ENCODE results near the gene HPS5. TPM values are rescaled to one million over a fixed set of nuclear protein-coding genes. Genes with fewer than 3 reads are reported as not detected.

The HPS5 gene
- total RNA-seq, 2 experiments from 2014 or later = 20.3 to 22.6 TPM

- CTCF ChIA-PET = interaction anchor here (0.9 to 1.3 kb wide), 3 partner anchors 9 to 407 kb away, joined by 3 to 5 read pairs (median 3); no protein-coding TSS in a partner anchor
- Mint-ChIP-seq H3K36me3 (ENCODE audit: low read depth) (peaks cover 54% of the 10 kb centered on the region), H3K4me1 (peaks cover 30% of the 10 kb centered on the region), H3K9me3 (no peaks in the 10 kb centered on the region), H3K27me3 (no peaks in the 10 kb centered on the region), H3K4me3 (no peak overlapping the region), H3K27ac (no peak overlapping the region)
- DNase-seq = no peak
- POLR2A ChIA-PET = interaction anchor here (0.7 to 2.4 kb wide), 3 partner anchors 8 to 80 kb away, joined by 3 to 8 read pairs (median 3); partner anchors contain the start of gene LDHA
These were observed 7.0 kb downstream of the HPS5 start for GRCh38 chr11:18314784-18315523.

- H3K27me3 Mint-ChIP-seq = no peaks in the 10 kb centered on the region
- H3K36me3 Mint-ChIP-seq (ENCODE audit: low read depth) = peaks cover 51% of the 10 kb centered on the region
- H3K27ac Mint-ChIP-seq = no peak overlapping the region
- H3K4me1 Mint-ChIP-seq = peaks cover 22% of the 10 kb centered on the region
- POLR2A ChIA-PET = interaction anchor here (1.0 to 2.4 kb wide), 3 partner anchors 9 to 81 kb away, joined by 3 to 8 read pairs (median 3); partner anchors contain the start of gene LDHA
- H3K4me3 Mint-ChIP-seq = no peak overlapping the region
- no peak for DNase-seq
- no peaks in the 10 kb centered on the region for H3K9me3 Mint-ChIP-seq
- CTCF ChIA-PET = interaction anchor here (0.6 to 1.3 kb wide), 4 partner anchors 20 to 408 kb away, joined by 3 to 5 read pairs (median 4); no protein-coding TSS in a partner anchor
These were observed 7.8 kb downstream of the HPS5 start for GRCh38 chr11:18313965-18314763.

- peaks cover 12% of the 10 kb centered on the region for H3K4me1 Mint-ChIP-seq
- CTCF ChIA-PET = no interaction called here
- H3K27me3 Mint-ChIP-seq = no peaks in the 10 kb centered on the region
- no peak overlapping the region for H3K27ac Mint-ChIP-seq
- DNase-seq = no peak
- peaks cover 56% of the 10 kb centered on the region for H3K36me3 Mint-ChIP-seq (ENCODE audit: low read depth)
- H3K9me3 Mint-ChIP-seq = no peaks in the 10 kb centered on the region
- POLR2A ChIA-PET = interaction anchor here (1.0 to 1.8 kb wide), 2 partner anchors 9 to 23 kb away, joined by 3 to 11 read pairs; partner anchors contain the start of genes GTF2H1 and HPS5
- no peak overlapping the region for H3K4me3 Mint-ChIP-seq
These were observed 9.1 kb downstream of the HPS5 start for GRCh38 chr11:18312663-18313420.

GRCh38 chr11:18312012-18312411 is 9.9 kb downstream of the HPS5 start:
- DNase-seq = no peak
- ChIA-PET POLR2A (interaction anchor here (1.8 kb wide), 1 partner anchor 10 kb away, joined by 11 read pairs; the partner anchor contains the start of genes GTF2H1 and HPS5), CTCF (interaction anchor here (0.6 kb wide), 1 partner anchor 9 kb away, joined by 3 read pairs; no protein-coding TSS in a partner anchor)
- Mint-ChIP-seq H3K36me3 (ENCODE audit: low read depth) (peaks cover 51% of the 10 kb centered on the region), H3K27me3 (no peaks in the 10 kb centered on the region), H3K9me3 (no peaks in the 10 kb centered on the region), H3K4me3 (no peak overlapping the region), H3K27ac (no peak overlapping the region), H3K4me1 (peaks cover 8% of the 10 kb centered on the region)

- ChIA-PET POLR2A (interaction anchor here (1.7 kb wide), 1 partner anchor 10 kb away, joined by 10 read pairs; the partner anchor contains the start of genes GTF2H1 and HPS5), CTCF (interaction anchor here (0.6 to 0.9 kb wide), 2 partner anchors 9 to 1438 kb away, joined by 3 read pairs; no protein-coding TSS in a partner anchor)
- H3K36me3 Mint-ChIP-seq (ENCODE audit: low read depth) = peaks cover 54% of the 10 kb centered on the region
- H3K27me3 Mint-ChIP-seq = no peaks in the 10 kb centered on the region
- no peaks in the 10 kb centered on the region for H3K9me3 Mint-ChIP-seq
- H3K4me1 Mint-ChIP-seq = peaks cover 8% of the 10 kb centered on the region
- no peak for DNase-seq
- H3K4me3 Mint-ChIP-seq = no peak overlapping the region
- H3K27ac Mint-ChIP-seq = no peak overlapping the region
These were observed 11.1 kb downstream of the HPS5 start for GRCh38 chr11:18310800-18311340.

GRCh38 chr11:18309691-18310090 is 12.2 kb downstream of the HPS5 start:
- Mint-ChIP-seq H3K4me1 (peaks cover 3% of the 10 kb centered on the region), H3K27ac (no peak overlapping the region), H3K9me3 (no peaks in the 10 kb centered on the region), H3K4me3 (no peak overlapping the region), H3K27me3 (no peaks in the 10 kb centered on the region), H3K36me3 (ENCODE audit: low read depth) (peaks cover 52% of the 10 kb centered on the region)
- CTCF ChIA-PET = no interaction called here
- POLR2A ChIA-PET = interaction anchor here (1.7 kb wide), 1 partner anchor 12 kb away, joined by 10 read pairs; the partner anchor contains the start of genes GTF2H1 and HPS5
- DNase-seq = no peak

- DNase-seq = no peak
- Mint-ChIP-seq H3K4me1 (peaks cover 3% of the 10 kb centered on the region), H3K9me3 (no peaks in the 10 kb centered on the region), H3K36me3 (ENCODE audit: low read depth) (peaks cover 52% of the 10 kb centered on the region), H3K27ac (no peak overlapping the region), H3K4me3 (no peak overlapping the region), H3K27me3 (no peaks in the 10 kb centered on the region)
- ChIA-PET CTCF (interaction anchor here (1.5 kb wide), 1 partner anchor 13 kb away, joined by 5 read pairs; no protein-coding TSS in a partner anchor), POLR2A (interaction anchor here (1.2 kb wide), 1 partner anchor 13 kb away, joined by 9 read pairs; the partner anchor contains the start of genes GTF2H1 and HPS5)
These were observed 13.7 kb downstream of the HPS5 start for GRCh38 chr11:18308242-18308641.

GRCh38 chr11:18307461-18308139 is 14.3 kb downstream of the HPS5 start:
- CTCF ChIA-PET = interaction anchor here (1.5 kb wide), 1 partner anchor 12 kb away, joined by 5 read pairs; no protein-coding TSS in a partner anchor
- Mint-ChIP-seq H3K27me3 (no peaks in the 10 kb centered on the region), H3K27ac (no peak overlapping the region), H3K36me3 (ENCODE audit: low read depth) (peaks cover 54% of the 10 kb centered on the region), H3K4me3 (no peak overlapping the region), H3K4me1 (peaks cover 2% of the 10 kb centered on the region), H3K9me3 (no peaks in the 10 kb centered on the region)
- POLR2A ChIA-PET = interaction anchor here (0.8 to 1.2 kb wide), 2 partner anchors 14 to 91 kb away, joined by 3 to 9 read pairs; partner anchors contain the start of genes GTF2H1 and HPS5
- no peak for DNase-seq

GRCh38 chr11:18304745-18305144 is 17.2 kb downstream of the HPS5 start:
- Mint-ChIP-seq H3K9me3 (no peaks in the 10 kb centered on the region), H3K27ac (no peak overlapping the region), H3K36me3 (ENCODE audit: low read depth) (peaks cover 50% of the 10 kb centered on the region), H3K4me3 (no peak overlapping the region), H3K27me3 (no peaks in the 10 kb centered on the region), H3K4me1 (no peaks in the 10 kb centered on the region)
- POLR2A ChIA-PET = interaction anchor here (1.1 kb wide), 1 partner anchor 16 kb away, joined by 4 read pairs; no protein-coding TSS in a partner anchor
- no peak for DNase-seq
- CTCF ChIA-PET = interaction anchor here (1.3 kb wide), 1 partner anchor 11 kb away, joined by 3 read pairs; no protein-coding TSS in a partner anchor

GRCh38 chr11:18299721-18300120 is 22.2 kb downstream of the HPS5 start:
- CTCF ChIA-PET = interaction anchor here (1.3 kb wide), 1 partner anchor 56 kb away, joined by 11 read pairs; no protein-coding TSS in a partner anchor

GRCh38 chr11:18295316-18295715 is 26.6 kb downstream of the HPS5 start:
- H3K4me3 Mint-ChIP-seq = no peak overlapping the region
- no peaks in the 10 kb centered on the region for H3K27me3 Mint-ChIP-seq
- ChIA-PET POLR2A (interaction anchor here (1.1 to 1.3 kb wide), 2 partner anchors 26 to 52 kb away, joined by 3 to 7 read pairs; no protein-coding TSS in a partner anchor), CTCF (interaction anchor here (0.9 to 2.7 kb wide), 6 partner anchors 12 to 180 kb away, joined by 3 to 13 read pairs (median 4); partner anchors contain the start of genes GTF2H1 and HPS5)
- peaks cover 70% of the 10 kb centered on the region for H3K36me3 Mint-ChIP-seq (ENCODE audit: low read depth)
- no peak for DNase-seq
- no peak overlapping the region for H3K27ac Mint-ChIP-seq
- H3K9me3 Mint-ChIP-seq = no peaks in the 10 kb centered on the region
- peaks cover 20% of the 10 kb centered on the region for H3K4me1 Mint-ChIP-seq

More at GRCh38 chr11:18299721-18300120, 22.2 kb downstream of the HPS5 start:
- Mint-ChIP-seq H3K36me3 (ENCODE audit: low read depth) (peaks cover 57% of the 10 kb centered on the region), H3K27me3 (no peaks in the 10 kb centered on the region), H3K4me3 (no peak overlapping the region), H3K27ac (no peak overlapping the region), H3K4me1 (peaks cover 14% of the 10 kb centered on the region), H3K9me3 (no peaks in the 10 kb centered on the region)
- DNase-seq = no peak
- POLR2A ChIA-PET = interaction anchor here (1.0 to 1.5 kb wide), 3 partner anchors 20 to 96 kb away, joined by 4 to 7 read pairs (median 5); partner anchors contain the start of genes GTF2H1, HPS5 and LDHA
